ENCODE data around the gene RUNDC3A. TPM values are rescaled to one million over a fixed set of nuclear protein-coding genes. Genes with fewer than 3 reads are reported as not detected.

RUNDC3A gene
- polyA plus RNA-seq, 1 donor (not counting 4 experiments of a cell fraction or from before 2014, with no cell fraction given), result 1.6 TPM

DNA sequence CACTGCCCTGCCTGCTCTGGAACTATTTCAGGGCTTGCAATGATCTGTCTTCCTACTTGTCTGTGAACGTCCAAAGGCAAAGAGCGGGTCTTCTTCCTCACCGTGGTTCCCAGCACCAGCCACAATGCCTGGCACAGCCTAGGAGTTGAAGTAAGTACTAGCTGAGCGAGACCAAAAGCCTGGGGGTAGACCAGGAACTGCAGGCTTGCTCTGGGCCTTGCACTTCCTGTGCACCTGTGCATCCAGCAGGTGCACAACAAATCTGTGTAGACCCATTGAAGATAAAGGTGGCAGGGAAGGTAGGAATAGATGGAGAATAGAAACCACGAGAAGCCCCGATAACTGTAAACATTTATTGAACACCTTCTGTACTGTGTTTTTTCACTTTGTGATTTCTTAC lies 50.6 kb downstream of the RUNDC3A start:
- DNase-seq (ENCODE audit: low read depth, low spot score), result no peak
- dilution Hi-C loops (cut with MboI; ENCODE audit: extremely low pct_ligation_motif_present, low sequenced_read_pairs), result no loop called here

DNA sequence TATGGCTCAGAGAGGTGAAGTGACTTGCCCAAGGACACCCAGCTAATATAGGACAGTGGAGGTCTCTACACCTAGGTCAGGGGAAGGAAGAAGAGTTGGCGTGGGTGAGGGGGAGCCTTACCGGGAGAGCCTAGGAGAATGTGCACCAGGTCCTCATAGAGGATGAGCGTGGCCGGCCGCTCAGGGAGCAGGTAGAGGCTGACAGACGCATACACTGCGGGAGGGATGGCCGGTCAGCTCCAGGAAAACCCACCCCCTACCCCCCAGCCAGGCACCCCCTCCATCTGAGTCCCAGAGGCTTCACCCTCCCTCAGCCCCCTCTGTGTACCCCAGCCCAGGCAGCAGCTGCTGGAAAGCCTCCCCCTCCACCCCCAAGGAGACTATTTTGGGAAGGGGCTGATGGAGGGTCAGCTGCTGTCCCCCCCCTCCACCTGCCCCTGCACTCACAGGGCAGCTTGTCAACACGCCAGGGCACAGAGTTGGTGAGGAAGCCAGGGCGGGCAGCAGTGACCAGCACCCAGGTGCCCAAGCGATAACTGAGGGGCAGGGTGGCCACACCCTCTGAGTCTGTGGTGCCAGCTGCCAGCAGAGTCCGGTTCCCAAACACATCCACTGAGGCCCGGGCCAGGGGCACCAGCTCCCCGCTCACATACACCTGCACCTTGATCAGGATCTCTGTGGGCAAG lies 51.2 kb downstream of the RUNDC3A start:
- dilution Hi-C loops (cut with MboI; ENCODE audit: extremely low pct_ligation_motif_present, low sequenced_read_pairs), result no loop called here
- Histone ChIP-seq H4K20me1 (ENCODE audit: control insufficient read depth, extremely low read depth, insufficient read depth, low read length) (no peaks in the 10 kb centered on the region), H3K9me3 (ENCODE audit: control insufficient read depth, low read depth, low read length) (no peaks in the 10 kb centered on the region), H3K9me1 (ENCODE audit: control insufficient read depth, extremely low read depth, insufficient read depth, low read length) (no peaks in the 10 kb centered on the region), H3K4me2 (ENCODE audit: control insufficient read depth, extremely low read depth, insufficient read depth, low read depth, low read length) (no peak overlapping the region), H3K79me2 (ENCODE audit: control insufficient read depth, insufficient read depth, low read length) (no peaks in the 10 kb centered on the region), H3K9ac (ENCODE audit: control insufficient read depth, extremely low read depth, insufficient read depth, low read length) (no peak overlapping the region), H3K4me1 (ENCODE audit: control insufficient read depth, extremely low read depth, insufficient read depth, low read length) (no peaks in the 10 kb centered on the region), H3K36me3 (ENCODE audit: control insufficient read depth in 2 of 2, extremely low read depth in 1 of 2, insufficient read depth in 2 of 2, low read length in 2 of 2) (no peaks in the 10 kb centered on the region), H3K27me3 (ENCODE audit: control insufficient read depth, extremely low read depth, insufficient read depth, low read length) (peaks cover 12% of the 10 kb centered on the region), H3K4me3 (ENCODE audit: control insufficient read depth in 2 of 3, extremely low read depth in 1 of 3, insufficient read depth in 2 of 3, low read depth in 1 of 3, low read length in 3 of 3) (no peak overlapping the region), H3K27ac (ENCODE audit: control insufficient read depth, insufficient read depth, low read length) (no peak overlapping the region), H2AFZ (ENCODE audit: control insufficient read depth, low read length) (no peak overlapping the region)
- DNase-seq (ENCODE audit: low read depth, low spot score) (no peak), FAIRE-seq (no peak)
- TF ChIP-seq, protein P1, sequence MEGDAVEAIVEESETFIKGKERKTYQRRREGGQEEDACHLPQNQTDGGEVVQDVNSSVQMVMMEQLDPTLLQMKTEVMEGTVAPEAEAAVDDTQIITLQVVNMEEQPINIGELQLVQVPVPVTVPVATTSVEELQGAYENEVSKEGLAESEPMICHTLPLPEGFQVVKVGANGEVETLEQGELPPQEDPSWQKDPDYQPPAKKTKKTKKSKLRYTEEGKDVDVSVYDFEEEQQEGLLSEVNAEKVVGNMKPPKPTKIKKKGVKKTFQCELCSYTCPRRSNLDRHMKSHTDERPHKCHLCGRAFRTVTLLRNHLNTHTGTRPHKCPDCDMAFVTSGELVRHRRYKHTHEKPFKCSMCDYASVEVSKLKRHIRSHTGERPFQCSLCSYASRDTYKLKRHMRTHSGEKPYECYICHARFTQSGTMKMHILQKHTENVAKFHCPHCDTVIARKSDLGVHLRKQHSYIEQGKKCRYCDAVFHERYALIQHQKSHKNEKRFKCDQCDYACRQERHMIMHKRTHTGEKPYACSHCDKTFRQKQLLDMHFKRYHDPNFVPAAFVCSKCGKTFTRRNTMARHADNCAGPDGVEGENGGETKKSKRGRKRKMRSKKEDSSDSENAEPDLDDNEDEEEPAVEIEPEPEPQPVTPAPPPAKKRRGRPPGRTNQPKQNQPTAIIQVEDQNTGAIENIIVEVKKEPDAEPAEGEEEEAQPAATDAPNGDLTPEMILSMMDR (optimal IDR thresholded peaks at IDR 0.05 in 1 of 3, IDR thresholded peaks at IDR 0.05 in 1 of 3, conservative IDR thresholded peaks at IDR 0.05 in 1 of 3; ENCODE audit: extremely low read depth in 1 of 3, insufficient read depth in 2 of 3, low read length in 3 of 3), result no peak
- no peak for TF ChIP-seq EZH2 (IDR thresholded peaks at IDR 0.05; ENCODE audit: low read length)

More for the DNA sequence above, 50.6 kb downstream of the RUNDC3A start:
- H3K36me3 ChIP-seq (ENCODE audit: control insufficient read depth in 2 of 2, extremely low read depth in 1 of 2, insufficient read depth in 2 of 2, low read length in 2 of 2), result no peaks in the 10 kb centered on the region
- H2AFZ ChIP-seq (ENCODE audit: control insufficient read depth, low read length), result no peak overlapping the region
- H3K79me2 ChIP-seq (ENCODE audit: control insufficient read depth, insufficient read depth, low read length), result no peaks in the 10 kb centered on the region
- H3K4me1 ChIP-seq (ENCODE audit: control insufficient read depth, extremely low read depth, insufficient read depth, low read length), result no peaks in the 10 kb centered on the region
- no peak overlapping the region for H3K27ac ChIP-seq (ENCODE audit: control insufficient read depth, insufficient read depth, low read length)
- FAIRE-seq, result no peak
- H3K9ac ChIP-seq (ENCODE audit: control insufficient read depth, extremely low read depth, insufficient read depth, low read length), result no peak overlapping the region
- H4K20me1 ChIP-seq (ENCODE audit: control insufficient read depth, extremely low read depth, insufficient read depth, low read length), result no peaks in the 10 kb centered on the region
- H3K9me3 ChIP-seq (ENCODE audit: control insufficient read depth, low read depth, low read length), result no peaks in the 10 kb centered on the region
- no peak overlapping the region for H3K4me3 ChIP-seq (ENCODE audit: control insufficient read depth in 2 of 3, extremely low read depth in 1 of 3, insufficient read depth in 2 of 3, low read depth in 1 of 3, low read length in 3 of 3)
- H3K4me2 ChIP-seq (ENCODE audit: control insufficient read depth, extremely low read depth, insufficient read depth, low read depth, low read length), result no peak overlapping the region
- TF ChIP-seq, protein P1 (optimal IDR thresholded peaks at IDR 0.05 in 1 of 3, IDR thresholded peaks at IDR 0.05 in 1 of 3, conservative IDR thresholded peaks at IDR 0.05 in 1 of 3; ENCODE audit: extremely low read depth in 1 of 3, insufficient read depth in 2 of 3, low read length in 3 of 3), result no peak
- peaks cover 12% of the 10 kb centered on the region for H3K27me3 ChIP-seq (ENCODE audit: control insufficient read depth, extremely low read depth, insufficient read depth, low read length)
- no peaks in the 10 kb centered on the region for H3K9me1 ChIP-seq (ENCODE audit: control insufficient read depth, extremely low read depth, insufficient read depth, low read length)
